H1 (cell line): ENCODE results near the gene ATP6V0D1. TPM values are rescaled to one million over a fixed set of nuclear protein-coding genes. Genes with fewer than 3 reads are reported as not detected.

Source experiments
- ATF3 ChIP-seq: IDR thresholded peaks from 2 replicates; pipeline ENCODE4 v1.6.1; 2011; ENCODE audit warnings: low read depth, mild to moderate bottlenecking, low read length; ENCODE audit not compliant: insufficient read depth
- BACH1 ChIP-seq: IDR thresholded peaks from 2 replicates; pipeline ENCODE4 v1.6.1; 2012; ENCODE audit warnings: low read length, improper control_type of control experiment
- BCL11A ChIP-seq, 2 experiments: IDR thresholded peaks; one replicate each; pipeline ENCODE4 v1.6.1; 2011; ENCODE audit warnings: low read depth in 2 of 2, low read length in 2 of 2, mild to moderate bottlenecking in 2 of 2
- CBX5 ChIP-seq: fragments of 300-800, 300-1000 bp; sonication (generic); IDR thresholded peaks from 2 replicates; pipeline ENCODE4 v1.7.1; 2016; ENCODE audit warnings: antibody characterized with exemption, low read length, low read depth
- CBX8 ChIP-seq: fragments of 300-800, 300-1000 bp; sonication (generic); IDR thresholded peaks from 2 replicates; pipeline ENCODE4 v1.7.1; 2016; ENCODE audit warnings: low read depth, low read length, borderline replicate concordance
- CEBPB ChIP-seq: IDR thresholded peaks from 2 replicates; pipeline ENCODE4 v1.6.1; 2012; ENCODE audit warnings: low read depth, low read length
- HDAC2 ChIP-seq, 2 experiments: fragments of 300-600 bp in 1 of 2; sonication (generic) in 1 of 2; IDR thresholded peaks; 2 replicates each; pipeline ENCODE4 v1.6.1; 2011 to 2012; ENCODE audit warnings: low read depth in 2 of 2, low read length in 2 of 2, mild to moderate bottlenecking in 2 of 2, moderate library complexity in 2 of 2, borderline replicate concordance in 1 of 2, inconsistent platforms in 1 of 2
- KDM5A ChIP-seq: fragments of 200-600 bp; IDR thresholded peaks from 2 replicates; pipeline ENCODE4 v1.7.1; 2012; ENCODE audit warnings: mild to moderate bottlenecking, low read length, inconsistent platforms, mixed read lengths
- NANOG ChIP-seq: IDR thresholded peaks from 2 replicates; pipeline ENCODE4 v1.6.1; 2011; ENCODE audit warnings: low read length, low read depth, mild to moderate bottlenecking, inconsistent platforms; ENCODE audit not compliant: insufficient read depth, poor library complexity, severe bottlenecking
- PHF8 ChIP-seq: fragments of 200-600 bp; sonication (generic); conservative IDR thresholded peaks from 2 replicates; pipeline ENCODE4 v1.7.1; 2012; ENCODE audit warnings: low read depth, mild to moderate bottlenecking, inconsistent platforms, low read length, moderate library complexity
- POLR2A ChIP-seq, 2 experiments: IDR thresholded peaks; 1 replicate in 1 of 2; 2 replicates in 1 of 2; pipeline ENCODE4 v1.6.1; 2011; ENCODE audit warnings: low read depth in 2 of 2, low read length in 2 of 2, mild to moderate bottlenecking in 2 of 2; ENCODE audit errors: control extremely low read depth in 1 of 2
- RNF2 ChIP-seq: fragments of 200-900, 300-1000 bp; sonication (generic); IDR thresholded peaks from 2 replicates; pipeline ENCODE4 v1.7.1; 2016; ENCODE audit warnings: borderline replicate concordance, low read depth, mild to moderate bottlenecking, antibody characterized with exemption, low read length; ENCODE audit not compliant: poor library complexity, severe bottlenecking; ENCODE audit errors: missing control alignments
- SP1 ChIP-seq: IDR thresholded peaks from 2 replicates; pipeline ENCODE4 v1.6.1; 2011; ENCODE audit warnings: low read depth, low read length
- SRF ChIP-seq: IDR thresholded peaks from 2 replicates; pipeline ENCODE4 v1.6.1; 2011; ENCODE audit warnings: mild to moderate bottlenecking, low read depth, low read length, moderate library complexity
- TCF12 ChIP-seq: IDR thresholded peaks from 2 replicates; pipeline ENCODE4 v1.6.1; 2011; ENCODE audit warnings: low read depth, mild to moderate bottlenecking, low read length
- USF2 ChIP-seq: IDR thresholded peaks from 2 replicates; pipeline ENCODE4 v1.6.1; 2011; ENCODE audit warnings: low read length, improper control_type of control experiment
- YY1 ChIP-seq: IDR thresholded peaks from 2 replicates; pipeline ENCODE4 v1.6.1; 2011; ENCODE audit warnings: low read depth, mild to moderate bottlenecking, low read length
- polyA plus RNA-seq, 7 experiments: library from polyadenylated mRNA; depleted of rRNA in 3 of 7; stranded (reverse) in 5 of 7; unstranded in 2 of 7; fragments of >200 nt in 5 of 7; fragments of 200-250 nt in 2 of 7; gene quantifications; 1 replicate in 5 of 7; 2 replicates in 1 of 7; 4 replicates in 1 of 7; pipeline versions ENCODE4 v1.2.1 to v1.2.3, GENCODE V29; 2011 to 2013; ENCODE audit warnings: missing spikeins in 2 of 7, mixed read lengths in 2 of 7
- total RNA-seq: library from RNA; stranded (reverse); fragmentation: NEBNext Ultra II Directional; extraction: Animal tissue kit (Norgen Biotek cat#: 25700); gene quantifications from 2 replicates; pipeline ENCODE4 v1.2.1, GENCODE V29; 2021
- TF ChIP-seq, protein P1 (sequence below), 3 experiments: IDR thresholded peaks; 1 replicate in 2 of 3; 2 replicates in 1 of 3; pipeline versions ENCODE4 v1.5.1 to v1.6.1; 2011; ENCODE audit warnings: low read length in 3 of 3, mild to moderate bottlenecking in 3 of 3, inconsistent platforms in 2 of 3, low read depth in 1 of 3, moderate library complexity in 1 of 3; ENCODE audit not compliant: insufficient read depth in 1 of 3; ENCODE audit errors: control extremely low read depth in 1 of 3

ATP6V0D1 gene
- total and polyA plus RNA-seq, 2 of the 8 experiments (the other 6 are each of a cell fraction or from before 2014, with no cell fraction given) = 47.3 to 134 TPM

DNA sequence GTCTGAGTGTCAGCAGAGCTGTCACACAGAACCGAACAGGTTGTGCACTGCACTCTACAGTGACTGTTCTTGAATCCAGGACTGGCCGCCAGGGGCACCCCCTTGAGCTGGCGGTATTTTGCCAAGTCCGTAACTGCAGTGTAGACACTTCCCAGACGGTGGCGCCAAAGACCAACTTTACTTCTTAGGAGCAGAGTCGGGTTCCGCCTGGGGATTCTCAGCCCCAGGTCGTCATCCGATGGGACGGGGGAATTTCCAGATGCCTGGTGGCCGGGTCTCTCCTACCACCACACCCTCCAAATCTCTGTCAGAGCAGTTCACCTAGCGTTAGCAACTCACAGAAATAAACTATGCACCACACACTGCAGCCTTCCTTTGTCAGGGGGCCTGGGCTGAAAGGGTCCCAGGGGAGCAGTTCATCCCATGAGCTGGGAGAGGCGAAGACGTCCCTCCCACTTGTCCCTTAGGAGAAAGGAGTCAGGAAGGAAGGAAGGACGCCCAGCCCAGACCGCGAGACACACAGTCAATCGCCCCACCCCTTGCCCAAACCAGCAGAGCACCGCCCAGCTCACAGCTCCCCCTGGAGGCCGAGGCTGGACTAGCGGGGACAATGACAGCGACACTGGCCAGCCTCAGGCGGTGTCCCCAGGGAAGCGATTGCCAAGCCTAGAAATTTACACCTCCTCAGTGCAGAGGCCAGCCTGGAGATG lies 40.3 kb upstream of the ATP6V0D1 start (continued):
- TF ChIP-seq HDAC2 (IDR thresholded peaks at IDR 0.05; ENCODE audit: borderline replicate concordance in 1 of 2, low read depth in 2 of 2, low read length in 2 of 2) (peak in 1 of 2 experiments; percentile 75; a peak in 1 of 4 replicates), YY1 (0 out of 2 replicates have a peak, but pooled peaks have one; percentile 26), POLR2A (IDR thresholded peaks at IDR 0.05; ENCODE audit: control extremely low read depth in 1 of 2, low read depth in 2 of 2, low read length in 2 of 2) (0 out of 3 replicates have a peak, but pooled peaks of 1 of the 2 experiments have one; percentile 45), USF2 (no peak; the same call in 1 of the 2 replicates), TCF12 (0 out of 2 replicates have a peak, but pooled peaks have one; percentile 22), CBX8 (no peak), CBX5 (no peak), BCL11A (IDR thresholded peaks at IDR 0.05; ENCODE audit: low read depth in 2 of 2, low read length in 2 of 2) (no peak), PHF8 (0 out of 2 replicates have a peak, but pooled peaks have one; percentile 36), SP1 (peak; percentile 38; the same call in 1 of the 2 replicates), NANOG (peak; percentile 20), RNF2 (no peak), BACH1 (no peak), SRF (no peak), ATF3 (peak; percentile 6; the same call in 1 of the 2 replicates), CEBPB (no peak), KDM5A (no peak)
- TF ChIP-seq, protein P1, sequence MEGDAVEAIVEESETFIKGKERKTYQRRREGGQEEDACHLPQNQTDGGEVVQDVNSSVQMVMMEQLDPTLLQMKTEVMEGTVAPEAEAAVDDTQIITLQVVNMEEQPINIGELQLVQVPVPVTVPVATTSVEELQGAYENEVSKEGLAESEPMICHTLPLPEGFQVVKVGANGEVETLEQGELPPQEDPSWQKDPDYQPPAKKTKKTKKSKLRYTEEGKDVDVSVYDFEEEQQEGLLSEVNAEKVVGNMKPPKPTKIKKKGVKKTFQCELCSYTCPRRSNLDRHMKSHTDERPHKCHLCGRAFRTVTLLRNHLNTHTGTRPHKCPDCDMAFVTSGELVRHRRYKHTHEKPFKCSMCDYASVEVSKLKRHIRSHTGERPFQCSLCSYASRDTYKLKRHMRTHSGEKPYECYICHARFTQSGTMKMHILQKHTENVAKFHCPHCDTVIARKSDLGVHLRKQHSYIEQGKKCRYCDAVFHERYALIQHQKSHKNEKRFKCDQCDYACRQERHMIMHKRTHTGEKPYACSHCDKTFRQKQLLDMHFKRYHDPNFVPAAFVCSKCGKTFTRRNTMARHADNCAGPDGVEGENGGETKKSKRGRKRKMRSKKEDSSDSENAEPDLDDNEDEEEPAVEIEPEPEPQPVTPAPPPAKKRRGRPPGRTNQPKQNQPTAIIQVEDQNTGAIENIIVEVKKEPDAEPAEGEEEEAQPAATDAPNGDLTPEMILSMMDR (IDR thresholded peaks at IDR 0.05; ENCODE audit: control extremely low read depth in 1 of 3, insufficient read depth in 1 of 3, low read depth in 1 of 3, low read length in 3 of 3) = peak; percentile 99 to 100 (median 99)
